OCI-LY7 (cell line): ENCODE results near the gene ZNF462. TPM values are rescaled to one million over a fixed set of nuclear protein-coding genes. Genes with fewer than 3 reads are reported as not detected.

Source experiments
- BruUV-seq: library from RNA; stranded (reverse); fragments of 400-500 nt; replicated peaks from 2 replicates; lab custom pipeline; 2021; lab: Mats Ljungman, UMichigan
- CTCF ChIA-PET: fragments of 300-600 bp; sonication (Branson Sonifier 250); formaldehyde crosslinking; loops from one replicate; lab custom pipeline; 2022; ENCODE audit warnings: antibody characterized with exemption; ENCODE audit not compliant: unreplicated experiment; lab: Charles Lee
- POLR2A ChIA-PET: fragments of 300-600 bp; sonication (Branson Sonifier 250); formaldehyde crosslinking; loops from one replicate; lab custom pipeline; 2022; ENCODE audit warnings: antibody characterized with exemption; lab: Charles Lee
- DNase-seq: peaks from one replicate; pipeline ENCODE4 v3.0.0-alpha.2; 2015; ENCODE audit warnings: low spot score
- H2AFZ ChIP-seq: fragments of 200-600 bp; sonication (generic), shearing (Covaris generic); 2 replicates; pipeline ENCODE4 v1.6.1; 2014; ENCODE audit warnings: mild to moderate bottlenecking, antibody characterized with exemption, low read length, moderate library complexity
- H3K27ac ChIP-seq: fragments of 200-600 bp; sonication (generic); 2 replicates; pipeline ENCODE4 v1.5.1; 2014; ENCODE audit warnings: mixed run types, low read depth, mild to moderate bottlenecking, moderate library complexity, low read length, inconsistent platforms; ENCODE audit not compliant: poor library complexity, severe bottlenecking
- H3K36me3 ChIP-seq: fragments of 200-600 bp; sonication (generic); 2 replicates; pipeline ENCODE4 v1.6.1; 2014; ENCODE audit warnings: mild to moderate bottlenecking, antibody characterized with exemption, low read length, moderate library complexity, mixed read lengths; ENCODE audit not compliant: insufficient read depth
- H3K4me1 ChIP-seq: fragments of 200-600 bp; sonication (generic); 2 replicates; pipeline ENCODE4 v1.5.1; 2014; ENCODE audit warnings: mild to moderate bottlenecking, low read length; ENCODE audit not compliant: insufficient read depth, poor library complexity, severe bottlenecking
- H3K4me2 ChIP-seq: fragments of 200-600 bp; sonication (generic); 2 replicates; pipeline ENCODE4 v1.6.1; 2014; ENCODE audit warnings: mild to moderate bottlenecking, low read length
- H3K4me3 ChIP-seq: fragments of 200-600 bp; sonication (generic); 2 replicates; pipeline ENCODE4 v1.5.1; 2014; ENCODE audit warnings: mild to moderate bottlenecking, low read depth, low read length; ENCODE audit not compliant: poor library complexity, severe bottlenecking
- H3K79me2 ChIP-seq: fragments of 200-600 bp; sonication (generic); 2 replicates; pipeline ENCODE4 v1.6.1; 2016; ENCODE audit warnings: low read depth, mild to moderate bottlenecking, low read length, moderate library complexity, mixed read lengths; ENCODE audit not compliant: insufficient read depth
- H3K9me2 ChIP-seq: fragments of 200-600 bp; sonication (generic); 2 replicates; pipeline ENCODE4 v1.6.1; 2016; ENCODE audit warnings: mild to moderate bottlenecking, low read length, mixed read lengths; ENCODE audit not compliant: insufficient read depth
- H3K9me3 ChIP-seq: fragments of 200-600 bp; sonication (generic); 2 replicates; pipeline ENCODE4 v1.6.1; 2014; ENCODE audit warnings: mild to moderate bottlenecking, mixed run types, low read length, mixed read lengths
- H4K20me1 ChIP-seq: fragments of 200-600 bp; sonication (generic); 2 replicates; pipeline ENCODE4 v1.6.1; 2014; ENCODE audit warnings: mild to moderate bottlenecking, antibody characterized with exemption, low read length, moderate library complexity, mixed read lengths; ENCODE audit not compliant: insufficient read depth
- CTCF ChIP-seq: fragments of 200-600 bp; sonication (generic); conservative IDR thresholded peaks from 2 replicates; pipeline ENCODE4 v1.5.1; 2014; ENCODE audit warnings: mild to moderate bottlenecking, antibody characterized with exemption, low read length, moderate library complexity, mixed read lengths
- EZH2phosphoT487 ChIP-seq: fragments of 200-600 bp; sonication (generic); IDR thresholded peaks from 2 replicates; pipeline ENCODE4 v1.6.1; 2018; ENCODE audit warnings: low read depth, borderline replicate concordance, mild to moderate bottlenecking, mixed run types, antibody characterized with exemption, low read length, moderate library complexity, mixed read lengths
- intact Hi-C: fragments of 100-400 bp; cut with micrococcal nuclease; formaldehyde crosslinking; loops from one replicate; pipeline ENCODE4 v1.10.0; 2022; ENCODE audit not compliant: unreplicated experiment
- total RNA-seq, 2 experiments: library from RNA; depleted of rRNA in 1 of 2; stranded (reverse); fragments of >200 nt in 1 of 2; shearing (Covaris generic) in 1 of 2; gene quantifications; 2 replicates each; pipeline ENCODE4 v1.2.3, GENCODE V29; 2014 to 2022

The ZNF462 gene
- total RNA-seq, 2 experiments from 2014 or later, result 0.88 to 1.1 TPM

GRCh38 chr9:106866243-106866642, 3.3 kb downstream of the ZNF462 start:
- Histone ChIP-seq H3K36me3 (no peaks in the 10 kb centered on the region), H3K4me1 (no peaks in the 10 kb centered on the region), H4K20me1 (no peaks in the 10 kb centered on the region), H3K9me3 (no peaks in the 10 kb centered on the region), H3K27ac (no peak overlapping the region), H3K79me2 (no peaks in the 10 kb centered on the region), H2AFZ (no peak overlapping the region), H3K9me2 (no peaks in the 10 kb centered on the region), H3K4me3 (no peak overlapping the region), H3K4me2 (no peak overlapping the region)
- no peak for TF ChIP-seq CTCF
- TF ChIP-seq EZH2phosphoT487, result no peak
- no peak for DNase-seq
- no TSS peak for BruUV-seq
- ChIA-PET CTCF (no interaction called here), POLR2A (no interaction called here)
- intact Hi-C loops, result no loop called here

GRCh38 chr9:106867286-106867685, 4.3 kb downstream of the ZNF462 start:
- Histone ChIP-seq H3K36me3 (no peaks in the 10 kb centered on the region), H3K9me3 (no peaks in the 10 kb centered on the region), H4K20me1 (no peaks in the 10 kb centered on the region), H2AFZ (no peak overlapping the region), H3K4me1 (no peaks in the 10 kb centered on the region), H3K27ac (no peak overlapping the region), H3K4me2 (no peak overlapping the region), H3K79me2 (no peaks in the 10 kb centered on the region), H3K4me3 (no peak overlapping the region), H3K9me2 (no peaks in the 10 kb centered on the region)
- TF ChIP-seq EZH2phosphoT487, result no peak
- no peak for TF ChIP-seq CTCF
- BruUV-seq, result no TSS peak
- intact Hi-C loops, result no loop called here
- DNase-seq, result no peak
- ChIA-PET POLR2A (interaction anchor here (0.7 to 1.2 kb wide), 2 partner anchors 20 to 173 kb away, joined by 3 to 4 read pairs; no protein-coding TSS in a partner anchor), CTCF (no interaction called here)

- intact Hi-C loops, result no loop called here
These were observed 5.1 kb downstream of the ZNF462 start for GRCh38 chr9:106868087-106868486.

More at GRCh38 chr9:106868087-106868486, 5.1 kb downstream of the ZNF462 start:
- no peak for DNase-seq
- Histone ChIP-seq H3K4me2 (no peak overlapping the region), H3K4me1 (no peaks in the 10 kb centered on the region), H3K27ac (no peak overlapping the region), H3K79me2 (no peaks in the 10 kb centered on the region), H3K36me3 (no peaks in the 10 kb centered on the region), H2AFZ (no peak overlapping the region), H3K4me3 (no peak overlapping the region), H3K9me2 (no peaks in the 10 kb centered on the region), H4K20me1 (no peaks in the 10 kb centered on the region), H3K9me3 (no peaks in the 10 kb centered on the region)
- POLR2A ChIA-PET, result interaction anchor here (0.7 to 1.2 kb wide), 2 partner anchors 20 to 174 kb away, joined by 3 to 4 read pairs; no protein-coding TSS in a partner anchor
- TF ChIP-seq EZH2phosphoT487 (no peak), CTCF (no peak)
- CTCF ChIA-PET, result no interaction called here
- BruUV-seq, result no TSS peak
